Measurements from ENCODE around the gene TAAR8. TPM values are rescaled to one million over a fixed set of nuclear protein-coding genes. Genes with fewer than 3 reads are reported as not detected.

Gene TAAR8
- total and polyA plus RNA-seq, 4 donors, result not detected

DNA sequence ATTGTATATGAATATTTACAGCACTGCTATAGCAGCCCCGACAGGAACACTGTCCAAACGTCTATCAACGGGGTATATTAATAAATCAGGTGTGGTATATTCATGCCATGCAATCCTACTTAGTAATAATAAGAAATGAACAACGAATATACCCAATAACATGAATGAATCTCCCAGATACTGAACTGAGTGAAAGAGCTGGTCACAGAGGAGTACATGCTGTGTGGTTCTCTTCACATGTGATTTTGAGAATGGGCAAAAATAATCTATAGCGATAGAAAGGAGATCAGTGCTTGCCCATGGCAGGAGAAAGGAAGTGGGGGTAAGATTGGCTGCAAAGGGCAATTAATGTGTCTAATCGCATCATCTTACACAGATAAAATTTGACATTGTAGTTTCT is 13.9 kb downstream of the TAAR8 start:
- intact Hi-C loops (cut with DNase I), result no loop called here
- Histone ChIP-seq H3K36me3 (ENCODE audit: control insufficient read depth in 1 of 2, insufficient read depth in 2 of 2, low read length in 1 of 2) (no peaks in the 10 kb centered on the region), H3K9me3 (ENCODE audit: control insufficient read depth, low read length) (no peaks in the 10 kb centered on the region), H3K27me3 (ENCODE audit: control insufficient read depth in 1 of 2, insufficient read depth in 2 of 2, low read length in 1 of 2) (no peaks in the 10 kb centered on the region), H3K4me3 (ENCODE audit: low read length in 2 of 2) (no peak overlapping the region), H3K4me1 (ENCODE audit: control insufficient read depth in 1 of 2, insufficient read depth in 2 of 2, low read length in 2 of 2) (no peaks in the 10 kb centered on the region), H3K27ac (ENCODE audit: low read depth in 1 of 2, low read length in 2 of 2) (no peak overlapping the region)
- no peak for ATAC-seq (ENCODE audit: low FRiP score)
- 85 to 88% methylated on average over 6 of the region's 6 CpGs for WGBS, 2 donors
- DNase-seq, result no peak

DNA sequence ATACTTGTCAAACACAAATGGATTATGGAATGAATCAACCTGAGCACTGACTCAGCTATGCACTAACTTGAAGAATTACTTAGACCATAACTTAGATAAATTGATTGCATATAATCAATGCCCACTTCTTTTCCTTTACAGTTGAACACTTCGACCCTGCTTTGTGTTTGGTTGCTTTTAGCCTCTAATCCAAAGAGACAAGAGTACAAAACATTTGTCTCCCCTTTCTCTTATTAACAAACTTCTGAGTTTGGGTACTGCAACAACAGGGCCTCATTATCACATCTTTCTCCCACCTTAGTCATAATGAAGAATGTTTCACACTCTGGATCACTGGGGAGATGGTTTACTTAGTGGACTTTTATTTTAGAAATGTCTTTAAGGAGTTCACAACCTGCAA is 15.1 kb downstream of the TAAR8 start:
- 79 to 82% methylated on average over 1 of the region's 1 CpG for WGBS, 2 donors
- H3K9me3 ChIP-seq (ENCODE audit: control insufficient read depth, low read length), result no peaks in the 10 kb centered on the region
- intact Hi-C loops (cut with DNase I), result no loop called here
- no peak overlapping the region for H3K4me3 ChIP-seq (ENCODE audit: low read length in 2 of 2)
- no peaks in the 10 kb centered on the region for H3K36me3 ChIP-seq (ENCODE audit: control insufficient read depth in 1 of 2, insufficient read depth in 2 of 2, low read length in 1 of 2)
- H3K27me3 ChIP-seq (ENCODE audit: control insufficient read depth in 1 of 2, insufficient read depth in 2 of 2, low read length in 1 of 2), result no peaks in the 10 kb centered on the region
- DNase-seq, result no peak
- H3K27ac ChIP-seq (ENCODE audit: low read depth in 1 of 2, low read length in 2 of 2), result no peak overlapping the region
- ATAC-seq (ENCODE audit: low FRiP score), result no peak
- H3K4me1 ChIP-seq (ENCODE audit: control insufficient read depth in 1 of 2, insufficient read depth in 2 of 2, low read length in 2 of 2), result no peaks in the 10 kb centered on the region

- Histone ChIP-seq H3K9me3 (ENCODE audit: control insufficient read depth, low read length) (no peaks in the 10 kb centered on the region), H3K27me3 (ENCODE audit: control insufficient read depth in 1 of 2, insufficient read depth in 2 of 2, low read length in 1 of 2) (no peaks in the 10 kb centered on the region), H3K4me3 (ENCODE audit: low read length in 2 of 2) (no peak overlapping the region), H3K4me1 (ENCODE audit: control insufficient read depth in 1 of 2, insufficient read depth in 2 of 2, low read length in 2 of 2) (no peaks in the 10 kb centered on the region), H3K27ac (ENCODE audit: low read depth in 1 of 2, low read length in 2 of 2) (no peak overlapping the region), H3K36me3 (ENCODE audit: control insufficient read depth in 1 of 2, insufficient read depth in 2 of 2, low read length in 1 of 2) (no peaks in the 10 kb centered on the region)
- ATAC-seq (ENCODE audit: low FRiP score) (no peak), DNase-seq (no peak)
- intact Hi-C loops (cut with DNase I), result no loop called here
- 55% methylated on average over 6 of the region's 6 CpGs for WGBS, 2 donors
Measured at GRCh38 chr6:132568611-132569010, 16.1 kb downstream of the TAAR8 start.

GRCh38 chr6:132569170-132569569 is 16.7 kb downstream of the TAAR8 start:
- no peaks in the 10 kb centered on the region for H3K36me3 ChIP-seq (ENCODE audit: control insufficient read depth in 1 of 2, insufficient read depth in 2 of 2, low read length in 1 of 2)
- intact Hi-C loops (cut with DNase I), result no loop called here
- ATAC-seq (ENCODE audit: low FRiP score), result no peak
- H3K4me1 ChIP-seq (ENCODE audit: control insufficient read depth in 1 of 2, insufficient read depth in 2 of 2, low read length in 2 of 2), result no peaks in the 10 kb centered on the region
- H3K4me3 ChIP-seq (ENCODE audit: low read length in 2 of 2), result no peak overlapping the region
- 41 to 47% methylated on average over 4 of the region's 4 CpGs for WGBS, 2 donors
- H3K9me3 ChIP-seq (ENCODE audit: control insufficient read depth, low read length), result no peaks in the 10 kb centered on the region
- H3K27me3 ChIP-seq (ENCODE audit: control insufficient read depth in 1 of 2, insufficient read depth in 2 of 2, low read length in 1 of 2), result no peaks in the 10 kb centered on the region
- no peak overlapping the region for H3K27ac ChIP-seq (ENCODE audit: low read depth in 1 of 2, low read length in 2 of 2)
- no peak for DNase-seq

- Histone ChIP-seq H3K27ac (ENCODE audit: low read depth in 1 of 2, low read length in 2 of 2) (no peak within 1 kb of the TSS), H3K36me3 (ENCODE audit: control insufficient read depth in 1 of 2, insufficient read depth in 2 of 2, low read length in 1 of 2) (no peaks in the 10 kb centered on the region), H3K9me3 (ENCODE audit: control insufficient read depth, low read length) (no peaks in the 10 kb centered on the region), H3K4me3 (ENCODE audit: low read length in 2 of 2) (no peak within 1 kb of the TSS), H3K27me3 (ENCODE audit: control insufficient read depth in 1 of 2, insufficient read depth in 2 of 2, low read length in 1 of 2) (no peaks in the 10 kb centered on the region), H3K4me1 (ENCODE audit: control insufficient read depth in 1 of 2, insufficient read depth in 2 of 2, low read length in 2 of 2) (no peaks in the 10 kb centered on the region)
- DNase-seq (no peak), ATAC-seq (ENCODE audit: low FRiP score) (no peak)
- 70 to 73% methylated on average over 15 of the region's 15 CpGs for WGBS, 2 donors
- intact Hi-C loops (cut with DNase I), result no loop called here
Measured at GRCh38 chr6:132570221-132570777, 17.8 kb downstream of the TAAR8 start, which contains the start of gene TAAR6. TAAR6 (plus strand) TSS chr6:132570322; CDS start chr6:132570322, 0 bp downstream.

DNA sequence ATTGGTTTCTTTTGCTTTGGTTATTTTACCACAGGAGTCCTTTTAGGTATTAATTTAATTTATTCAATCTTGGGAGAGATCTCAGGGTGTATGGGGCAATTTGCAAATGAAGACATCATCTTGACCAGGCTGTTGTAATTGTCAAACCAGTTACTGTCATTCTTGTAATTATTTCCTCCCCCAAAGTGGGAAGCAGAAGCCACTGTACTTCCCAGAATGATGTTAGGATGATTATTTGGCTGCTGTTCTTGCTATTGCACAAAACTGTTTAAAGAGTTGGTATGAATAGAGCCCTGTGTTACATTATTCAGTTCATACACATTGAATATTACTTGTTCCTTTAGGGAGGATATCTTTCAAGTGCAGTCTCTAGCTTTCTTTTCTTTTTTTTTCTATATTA is 19.3 kb downstream of the TAAR8 start:
- no peak overlapping the region for H3K27ac ChIP-seq (ENCODE audit: low read depth in 1 of 2, low read length in 2 of 2)
- ATAC-seq (ENCODE audit: low FRiP score) (no peak), DNase-seq (no peak)
- no peak overlapping the region for H3K4me3 ChIP-seq (ENCODE audit: low read length in 2 of 2)
- no peaks in the 10 kb centered on the region for H3K27me3 ChIP-seq (ENCODE audit: control insufficient read depth in 1 of 2, insufficient read depth in 2 of 2, low read length in 1 of 2)
- intact Hi-C loops (cut with DNase I), result no loop called here
- H3K4me1 ChIP-seq (ENCODE audit: control insufficient read depth in 1 of 2, insufficient read depth in 2 of 2, low read length in 2 of 2), result no peaks in the 10 kb centered on the region
- no peaks in the 10 kb centered on the region for H3K9me3 ChIP-seq (ENCODE audit: control insufficient read depth, low read length)
- no peaks in the 10 kb centered on the region for H3K36me3 ChIP-seq (ENCODE audit: control insufficient read depth in 1 of 2, insufficient read depth in 2 of 2, low read length in 1 of 2)

- 77 to 90% methylated on average over 1 of the region's 1 CpG for WGBS, 2 donors
- no peaks in the 10 kb centered on the region for H3K27me3 ChIP-seq (ENCODE audit: control insufficient read depth in 1 of 2, insufficient read depth in 2 of 2, low read length in 1 of 2)
- H3K27ac ChIP-seq (ENCODE audit: low read depth in 1 of 2, low read length in 2 of 2), result no peak overlapping the region
- no peak overlapping the region for H3K4me3 ChIP-seq (ENCODE audit: low read length in 2 of 2)
- no peaks in the 10 kb centered on the region for H3K36me3 ChIP-seq (ENCODE audit: control insufficient read depth in 1 of 2, insufficient read depth in 2 of 2, low read length in 1 of 2)
- H3K4me1 ChIP-seq (ENCODE audit: control insufficient read depth in 1 of 2, insufficient read depth in 2 of 2, low read length in 2 of 2), result no peaks in the 10 kb centered on the region
- DNase-seq, result no peak
- H3K9me3 ChIP-seq (ENCODE audit: control insufficient read depth, low read length), result peaks cover 2% of the 10 kb centered on the region
- intact Hi-C loops (cut with DNase I), result no loop called here
- ATAC-seq (ENCODE audit: low FRiP score), result no peak
Measured at GRCh38 chr6:132584698-132585097, 32.2 kb downstream of the TAAR8 start.

DNA sequence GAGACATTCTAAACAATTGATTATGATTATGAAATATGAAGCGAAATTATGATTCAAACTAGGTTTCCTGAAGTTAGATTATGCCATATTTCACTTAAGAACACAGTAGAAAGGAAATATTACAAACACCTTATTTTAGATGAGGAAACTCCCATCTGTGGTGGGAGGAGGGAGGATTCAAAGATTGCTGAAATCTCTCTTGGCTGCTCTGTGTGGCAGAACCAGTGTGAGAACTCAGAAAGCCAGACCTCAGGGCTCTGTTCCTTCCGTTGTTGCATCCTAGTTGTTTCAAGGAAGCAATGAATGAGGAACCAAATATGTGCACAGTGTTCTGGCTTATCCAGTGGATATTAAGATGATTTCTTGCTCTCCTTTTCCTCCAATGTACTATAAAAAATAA is 35.0 kb downstream of the TAAR8 start:
- H3K4me1 ChIP-seq (ENCODE audit: control insufficient read depth in 1 of 2, insufficient read depth in 2 of 2, low read length in 2 of 2), result no peaks in the 10 kb centered on the region
- DNase-seq, result no peak
- ATAC-seq (ENCODE audit: low FRiP score), result no peak
- intact Hi-C loops (cut with DNase I), result no loop called here
- H3K36me3 ChIP-seq (ENCODE audit: control insufficient read depth in 1 of 2, insufficient read depth in 2 of 2, low read length in 1 of 2), result no peaks in the 10 kb centered on the region
- H3K27me3 ChIP-seq (ENCODE audit: control insufficient read depth in 1 of 2, insufficient read depth in 2 of 2, low read length in 1 of 2), result no peaks in the 10 kb centered on the region
- H3K27ac ChIP-seq (ENCODE audit: low read depth in 1 of 2, low read length in 2 of 2), result no peak overlapping the region
- 57 to 70% methylated on average over 2 of the region's 2 CpGs for WGBS, 2 donors
- no peaks in the 10 kb centered on the region for H3K9me3 ChIP-seq (ENCODE audit: control insufficient read depth, low read length)
- H3K4me3 ChIP-seq (ENCODE audit: low read length in 2 of 2), result no peak overlapping the region

GRCh38 chr6:132589454-132589853 is 37.0 kb downstream of the TAAR8 start, which contains the start of gene TAAR5:
TAAR5 (minus strand) TSS chr6:132589741; CDS start chr6:132589686, 55 bp downstream.
- Histone ChIP-seq H3K27ac (ENCODE audit: low read depth in 1 of 2, low read length in 2 of 2) (no peak within 1 kb of the TSS), H3K27me3 (ENCODE audit: control insufficient read depth in 1 of 2, insufficient read depth in 2 of 2, low read length in 1 of 2) (no peaks in the 10 kb centered on the region), H3K4me3 (ENCODE audit: low read length in 2 of 2) (no peak within 1 kb of the TSS), H3K9me3 (ENCODE audit: control insufficient read depth, low read length) (no peaks in the 10 kb centered on the region), H3K4me1 (ENCODE audit: control insufficient read depth in 1 of 2, insufficient read depth in 2 of 2, low read length in 2 of 2) (no peaks in the 10 kb centered on the region), H3K36me3 (ENCODE audit: control insufficient read depth in 1 of 2, insufficient read depth in 2 of 2, low read length in 1 of 2) (no peaks in the 10 kb centered on the region)
- WGBS, 2 donors, result 71 to 82% methylated on average over 5 of the region's 5 CpGs
- intact Hi-C loops (cut with DNase I), result no loop called here
- no peak for ATAC-seq (ENCODE audit: low FRiP score)
- DNase-seq, result no peak
